ENCODE results near the gene MPST.

GRCh38 chr22:37010174-37010573 lies 9.4 kb upstream of the MPST start:
- TF ChIP-seq, protein P1, sequence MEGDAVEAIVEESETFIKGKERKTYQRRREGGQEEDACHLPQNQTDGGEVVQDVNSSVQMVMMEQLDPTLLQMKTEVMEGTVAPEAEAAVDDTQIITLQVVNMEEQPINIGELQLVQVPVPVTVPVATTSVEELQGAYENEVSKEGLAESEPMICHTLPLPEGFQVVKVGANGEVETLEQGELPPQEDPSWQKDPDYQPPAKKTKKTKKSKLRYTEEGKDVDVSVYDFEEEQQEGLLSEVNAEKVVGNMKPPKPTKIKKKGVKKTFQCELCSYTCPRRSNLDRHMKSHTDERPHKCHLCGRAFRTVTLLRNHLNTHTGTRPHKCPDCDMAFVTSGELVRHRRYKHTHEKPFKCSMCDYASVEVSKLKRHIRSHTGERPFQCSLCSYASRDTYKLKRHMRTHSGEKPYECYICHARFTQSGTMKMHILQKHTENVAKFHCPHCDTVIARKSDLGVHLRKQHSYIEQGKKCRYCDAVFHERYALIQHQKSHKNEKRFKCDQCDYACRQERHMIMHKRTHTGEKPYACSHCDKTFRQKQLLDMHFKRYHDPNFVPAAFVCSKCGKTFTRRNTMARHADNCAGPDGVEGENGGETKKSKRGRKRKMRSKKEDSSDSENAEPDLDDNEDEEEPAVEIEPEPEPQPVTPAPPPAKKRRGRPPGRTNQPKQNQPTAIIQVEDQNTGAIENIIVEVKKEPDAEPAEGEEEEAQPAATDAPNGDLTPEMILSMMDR (IDR thresholded peaks at IDR 0.05; ENCODE audit: insufficient read depth, low read length, poor library complexity, severe bottlenecking) = no peak
- TF ChIP-seq EZH2phosphoT487 (conservative IDR thresholded peaks at IDR 0.05; ENCODE audit: low read length) = no peak

Data from SU-DHL-6 (cell line).